Progenitor cell of endocrine pancreas (in vitro differentiated cells): ENCODE results near the gene UBR2. TPM values are rescaled to one million over a fixed set of nuclear protein-coding genes. Genes with fewer than 3 reads are reported as not detected.

ENCODE experiments used
- DNase-seq: peaks from one replicate; pipeline ENCODE4 v3.0.0; 2021; ENCODE audit warnings: low spot score; ENCODE audit not compliant: unreplicated experiment
- H3K27ac Mint-ChIP-seq: 2 replicates; pipeline ENCODE4 v1.8.0; 2021; ENCODE audit warnings: mild to moderate bottlenecking, moderate library complexity, mixed read lengths
- H3K27me3 Mint-ChIP-seq: 2 replicates; pipeline ENCODE4 v1.8.0; 2021; ENCODE audit warnings: mixed read lengths
- H3K36me3 Mint-ChIP-seq: 2 replicates; pipeline ENCODE4 v1.8.0; 2022; ENCODE audit warnings: mixed read lengths; ENCODE audit not compliant: insufficient read depth
- H3K4me1 Mint-ChIP-seq: 2 replicates; pipeline ENCODE4 v1.8.0; 2021; ENCODE audit warnings: low read depth, mixed read lengths
- H3K4me3 Mint-ChIP-seq: 2 replicates; pipeline ENCODE4 v1.8.0; 2021; ENCODE audit warnings: low read depth, mild to moderate bottlenecking, moderate library complexity, mixed read lengths
- H3K9me3 Mint-ChIP-seq: 2 replicates; pipeline ENCODE4 v1.8.0; 2021; ENCODE audit warnings: low read depth, mixed read lengths
- total RNA-seq: library from RNA; stranded (reverse); gene quantifications from 2 replicates; pipeline ENCODE4 v1.2.1, GENCODE V29; 2021
- TF ChIP-seq, protein P1 (sequence below): fragments of 200-600 bp; sonication (generic); IDR thresholded peaks from one replicate; pipeline ENCODE4 v1.5.0; 2021; ENCODE audit warnings: antibody characterized with exemption, mild to moderate bottlenecking; ENCODE audit not compliant: unreplicated experiment

Gene UBR2
- total RNA-seq, 1 donor from 2014 or later = 31.9 TPM

DNA sequence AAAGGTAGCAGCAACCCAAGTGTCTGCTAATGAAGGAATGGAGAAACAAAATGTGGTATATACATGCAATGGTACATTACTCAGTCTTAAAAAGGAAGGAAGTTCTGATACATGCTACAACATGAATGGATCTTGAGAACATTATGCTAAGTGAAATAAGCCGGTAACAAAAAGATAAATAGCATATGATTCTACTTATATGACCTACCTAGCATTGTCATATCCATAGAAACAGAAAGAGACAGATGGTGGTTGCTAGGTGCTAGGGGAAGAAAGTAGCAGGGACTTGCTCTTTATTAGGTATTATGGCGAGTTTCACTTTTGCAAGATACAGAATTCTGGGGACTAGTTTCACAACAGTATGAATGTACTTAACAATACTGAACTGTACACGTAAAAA lies 46.6 kb downstream of the UBR2 start:
- DNase-seq = no peak
- Mint-ChIP-seq H3K36me3 (peaks cover 15% of the 10 kb centered on the region), H3K27ac (no peak overlapping the region), H3K27me3 (no peaks in the 10 kb centered on the region), H3K9me3 (no peaks in the 10 kb centered on the region), H3K4me1 (no peaks in the 10 kb centered on the region), H3K4me3 (no peak overlapping the region)
- TF ChIP-seq, protein P1, sequence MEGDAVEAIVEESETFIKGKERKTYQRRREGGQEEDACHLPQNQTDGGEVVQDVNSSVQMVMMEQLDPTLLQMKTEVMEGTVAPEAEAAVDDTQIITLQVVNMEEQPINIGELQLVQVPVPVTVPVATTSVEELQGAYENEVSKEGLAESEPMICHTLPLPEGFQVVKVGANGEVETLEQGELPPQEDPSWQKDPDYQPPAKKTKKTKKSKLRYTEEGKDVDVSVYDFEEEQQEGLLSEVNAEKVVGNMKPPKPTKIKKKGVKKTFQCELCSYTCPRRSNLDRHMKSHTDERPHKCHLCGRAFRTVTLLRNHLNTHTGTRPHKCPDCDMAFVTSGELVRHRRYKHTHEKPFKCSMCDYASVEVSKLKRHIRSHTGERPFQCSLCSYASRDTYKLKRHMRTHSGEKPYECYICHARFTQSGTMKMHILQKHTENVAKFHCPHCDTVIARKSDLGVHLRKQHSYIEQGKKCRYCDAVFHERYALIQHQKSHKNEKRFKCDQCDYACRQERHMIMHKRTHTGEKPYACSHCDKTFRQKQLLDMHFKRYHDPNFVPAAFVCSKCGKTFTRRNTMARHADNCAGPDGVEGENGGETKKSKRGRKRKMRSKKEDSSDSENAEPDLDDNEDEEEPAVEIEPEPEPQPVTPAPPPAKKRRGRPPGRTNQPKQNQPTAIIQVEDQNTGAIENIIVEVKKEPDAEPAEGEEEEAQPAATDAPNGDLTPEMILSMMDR = no peak

DNA sequence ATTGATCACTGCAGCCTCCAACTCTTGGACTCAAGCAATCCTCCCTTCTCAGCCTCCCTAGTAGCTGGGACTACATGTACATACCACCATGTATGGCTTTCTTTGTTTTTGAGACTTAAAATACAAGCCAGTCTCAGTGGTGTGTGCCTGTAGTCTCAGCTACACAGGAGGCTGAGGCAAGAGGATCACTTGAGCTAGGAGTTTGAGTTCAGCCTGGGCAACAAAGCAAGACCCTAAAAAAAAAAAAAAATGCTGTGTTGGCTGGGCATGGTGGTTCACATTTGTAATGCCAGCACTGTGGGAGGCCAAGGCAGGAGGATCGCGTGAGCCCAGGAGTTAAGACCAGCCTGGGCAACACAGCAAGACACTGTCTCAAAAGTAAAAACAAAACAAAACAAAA lies 51.7 kb downstream of the UBR2 start:
- no peaks in the 10 kb centered on the region for H3K27me3 Mint-ChIP-seq

DNA sequence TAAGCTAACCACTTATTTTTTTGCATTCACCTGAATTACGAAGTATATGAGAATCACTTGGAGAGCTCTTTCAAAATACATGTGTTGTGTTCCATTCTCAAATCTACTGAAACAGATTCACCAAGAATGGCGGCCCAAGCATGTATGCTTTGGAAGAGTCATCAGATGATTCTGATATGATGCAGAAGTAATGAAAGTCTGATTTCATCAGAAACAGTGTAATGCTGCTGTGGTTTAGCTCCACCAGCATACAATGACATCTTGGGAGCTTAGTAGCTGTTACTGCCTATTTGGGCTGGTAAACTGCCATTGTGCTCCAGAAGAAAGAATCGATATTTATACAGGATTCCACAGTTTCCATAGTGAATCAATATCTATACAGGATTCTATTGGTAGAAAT lies 52.9 kb downstream of the UBR2 start:
- no peak overlapping the region for H3K27ac Mint-ChIP-seq
- H3K27me3 Mint-ChIP-seq = no peaks in the 10 kb centered on the region
- H3K4me3 Mint-ChIP-seq = no peak overlapping the region
- peaks cover 27% of the 10 kb centered on the region for H3K36me3 Mint-ChIP-seq
- no peak for DNase-seq
- H3K4me1 Mint-ChIP-seq = peaks cover 4% of the 10 kb centered on the region
- TF ChIP-seq, protein P1 = no peak
- H3K9me3 Mint-ChIP-seq = no peaks in the 10 kb centered on the region

More for the DNA sequence above, 51.7 kb downstream of the UBR2 start:
- no peak overlapping the region for H3K4me3 Mint-ChIP-seq
- no peaks in the 10 kb centered on the region for H3K9me3 Mint-ChIP-seq
- no peak overlapping the region for H3K27ac Mint-ChIP-seq
- peaks cover 24% of the 10 kb centered on the region for H3K36me3 Mint-ChIP-seq
- TF ChIP-seq, protein P1 = no peak
- peaks cover 4% of the 10 kb centered on the region for H3K4me1 Mint-ChIP-seq
- DNase-seq = no peak

DNA sequence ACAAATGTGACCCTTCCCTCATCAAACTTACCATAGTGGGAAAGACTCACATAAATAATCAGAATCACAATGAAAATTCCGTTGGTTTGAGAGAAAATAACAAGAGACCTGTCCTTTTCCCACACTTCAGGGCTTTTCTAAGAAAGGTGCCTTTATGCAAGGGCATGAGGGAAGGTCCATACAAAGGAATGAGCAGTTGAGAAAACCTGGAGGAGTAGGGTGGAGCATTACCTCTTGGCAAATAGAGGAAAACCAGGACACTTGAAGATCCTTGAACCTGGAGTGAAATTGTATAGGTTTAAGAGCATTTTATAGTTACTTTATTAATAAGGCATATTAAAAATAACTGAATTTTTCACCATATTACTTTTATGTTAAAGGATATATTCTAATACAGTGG lies 54.3 kb downstream of the UBR2 start:
- Mint-ChIP-seq H3K4me1 (peaks cover 4% of the 10 kb centered on the region), H3K9me3 (no peaks in the 10 kb centered on the region), H3K4me3 (no peak overlapping the region), H3K27me3 (no peaks in the 10 kb centered on the region), H3K36me3 (peaks cover 25% of the 10 kb centered on the region), H3K27ac (no peak overlapping the region)
- TF ChIP-seq, protein P1 = no peak
- no peak for DNase-seq

DNA sequence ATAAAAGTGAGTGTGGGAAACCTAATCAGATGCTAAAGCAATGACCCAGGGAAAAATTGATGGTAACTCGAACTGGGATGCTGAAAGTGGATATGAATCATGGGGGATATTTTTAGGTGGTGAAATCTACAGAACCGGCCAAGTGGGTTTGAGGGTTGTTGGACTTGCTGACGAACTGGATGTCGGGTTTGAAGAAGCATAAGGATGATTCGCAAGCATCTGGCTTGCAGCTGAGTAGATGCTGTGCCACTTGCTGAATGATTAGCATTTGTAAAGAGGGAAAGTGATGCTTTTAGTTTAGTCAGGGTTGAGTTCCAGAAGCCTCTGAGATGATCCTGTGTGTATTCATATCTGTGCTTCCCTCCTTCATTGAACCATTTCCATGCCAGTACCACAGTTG lies 54.9 kb downstream of the UBR2 start:
- Mint-ChIP-seq H3K27me3 (no peaks in the 10 kb centered on the region), H3K9me3 (no peaks in the 10 kb centered on the region), H3K36me3 (peaks cover 24% of the 10 kb centered on the region), H3K4me3 (no peak overlapping the region), H3K4me1 (peaks cover 4% of the 10 kb centered on the region), H3K27ac (no peak overlapping the region)
- TF ChIP-seq, protein P1 = no peak
- no peak for DNase-seq
